NT2/D1 (cell line): ENCODE measurements around the gene ABCA3.

Source experiments
- YY1 ChIP-seq: IDR thresholded peaks from 2 replicates; pipeline ENCODE4 v1.6.1; 2011; ENCODE audit not compliant: insufficient read length, insufficient read depth
- ZNF274 ChIP-seq: IDR thresholded peaks from 2 replicates; pipeline ENCODE4 v1.6.1; 2011; ENCODE audit warnings: mild to moderate bottlenecking, low read depth, low read length

DNA sequence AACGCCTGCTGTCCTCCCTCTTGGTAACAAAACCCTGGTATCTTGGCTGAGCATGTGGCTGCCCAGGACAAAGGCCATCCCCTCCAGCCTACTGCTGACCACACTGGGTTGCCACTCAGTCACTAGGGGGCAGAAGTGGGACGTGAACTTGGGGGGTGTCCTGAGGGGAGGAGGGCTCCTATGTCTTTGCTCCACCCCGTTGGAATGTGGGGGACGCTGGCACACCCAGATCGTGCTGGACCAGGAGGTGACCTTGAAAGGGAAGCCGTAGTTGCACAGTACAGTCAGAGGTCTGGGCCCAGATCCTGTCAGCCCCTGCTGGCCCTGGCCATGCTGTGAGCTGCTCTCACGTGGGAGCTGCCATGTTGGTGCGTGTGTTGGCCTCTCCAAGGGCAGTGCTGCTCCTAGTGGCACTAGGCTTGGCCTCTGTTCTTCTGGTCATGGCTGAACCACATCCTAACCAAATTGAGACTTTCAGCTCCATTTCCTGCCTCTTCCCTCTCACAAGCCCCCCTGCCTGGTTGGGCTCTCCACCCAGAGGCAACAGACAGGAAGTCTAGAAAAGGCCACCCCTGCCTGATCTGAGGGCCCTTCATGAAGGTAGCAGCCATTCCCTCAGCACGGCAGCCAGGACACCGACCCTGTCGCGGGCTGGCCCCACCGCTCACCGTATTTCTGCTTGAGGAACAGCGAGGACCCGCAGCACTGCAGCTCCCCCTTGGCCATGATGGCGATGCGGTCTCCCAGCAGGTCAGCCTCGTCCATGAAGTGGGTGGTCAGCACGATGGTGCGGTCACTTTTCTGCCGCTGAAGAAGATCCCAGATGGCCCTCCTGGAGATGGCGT lies 43.6 kb downstream of the ABCA3 start:
- TF ChIP-seq YY1, result no peak
- TF ChIP-seq ZNF274, result no peak
